ENCODE results near the gene PHLDB2.

The PHLDB2 gene

GRCh38 chr3:111823341-111823855 is 35.7 kb upstream of the PHLDB2 start:
- POLR2A ChIA-PET: no interaction called here
- no peak for TF ChIP-seq FOXA1 (IDR thresholded peaks at IDR 0.05)
- no peak for TF ChIP-seq ELF4 (IDR thresholded peaks at IDR 0.05)
- TF ChIP-seq LEF1 (IDR thresholded peaks at IDR 0.05; ENCODE audit: borderline replicate concordance): no peak
- TF ChIP-seq NFRKB (IDR thresholded peaks at IDR 0.05): no peak
- no peak for TF ChIP-seq ZNF384 (IDR thresholded peaks at IDR 0.05)
- no peak for TF ChIP-seq L3MBTL2 (conservative IDR thresholded peaks at IDR 0.05)
- TF ChIP-seq BHLHE40 (IDR thresholded peaks at IDR 0.05; ENCODE audit: borderline replicate concordance): no peak
- no peak for TF ChIP-seq FOXM1 (IDR thresholded peaks at IDR 0.05; ENCODE audit: borderline replicate concordance)
- no peak for TF ChIP-seq CTBP1 (IDR thresholded peaks at IDR 0.05; ENCODE audit: borderline replicate concordance)
- no peak for TF ChIP-seq PKNOX1 (IDR thresholded peaks at IDR 0.05)
- no peak for TF ChIP-seq TARDBP (IDR thresholded peaks at IDR 0.05)
- no peak for DNase-seq (ENCODE audit: extremely low spot score)
- CTCF ChIA-PET: no interaction called here

GRCh38 chr3:111824351-111824750 is 34.7 kb upstream of the PHLDB2 start:
- DNase-seq (ENCODE audit: extremely low spot score): no peak
- TF ChIP-seq SP1 (IDR thresholded peaks at IDR 0.05) (no peak), L3MBTL2 (conservative IDR thresholded peaks at IDR 0.05) (no peak), ARNT (IDR thresholded peaks at IDR 0.05) (no peak), NFRKB (IDR thresholded peaks at IDR 0.05) (no peak), LEF1 (IDR thresholded peaks at IDR 0.05; ENCODE audit: borderline replicate concordance) (no peak), FOXK2 (IDR thresholded peaks at IDR 0.05) (no peak), FOXA1 (IDR thresholded peaks at IDR 0.05) (no peak), FOXM1 (IDR thresholded peaks at IDR 0.05; ENCODE audit: borderline replicate concordance) (no peak), TARDBP (IDR thresholded peaks at IDR 0.05) (no peak), ZNF384 (IDR thresholded peaks at IDR 0.05) (no peak), CTBP1 (IDR thresholded peaks at IDR 0.05; ENCODE audit: borderline replicate concordance) (no peak), SUZ12 (IDR thresholded peaks at IDR 0.05) (no peak), PKNOX1 (IDR thresholded peaks at IDR 0.05) (no peak), HDGF (IDR thresholded peaks at IDR 0.05; ENCODE audit: borderline replicate concordance) (no peak), ELF4 (IDR thresholded peaks at IDR 0.05) (no peak), BHLHE40 (IDR thresholded peaks at IDR 0.05; ENCODE audit: borderline replicate concordance) (no peak)
- CTCF ChIA-PET: no interaction called here
- POLR2A ChIA-PET: no interaction called here

GRCh38 chr3:111827871-111828270 is 31.2 kb upstream of the PHLDB2 start:
- no peak for DNase-seq (ENCODE audit: extremely low spot score)
- TF ChIP-seq TARDBP (IDR thresholded peaks at IDR 0.05) (no peak), FOXK2 (IDR thresholded peaks at IDR 0.05) (no peak), ARNT (IDR thresholded peaks at IDR 0.05) (no peak), NFRKB (IDR thresholded peaks at IDR 0.05) (no peak), CTBP1 (IDR thresholded peaks at IDR 0.05; ENCODE audit: borderline replicate concordance) (no peak), ELF4 (IDR thresholded peaks at IDR 0.05) (no peak), FOXM1 (IDR thresholded peaks at IDR 0.05; ENCODE audit: borderline replicate concordance) (no peak)
- CTCF ChIA-PET: no interaction called here
- POLR2A ChIA-PET: interaction anchor here (1.1 kb wide), 1 partner anchor 151 kb away, joined by 5 read pairs; the partner anchor contains the start of gene ABHD10

- ChIA-PET CTCF (no interaction called here), POLR2A (no interaction called here)
- DNase-seq (ENCODE audit: extremely low spot score): no peak
- TF ChIP-seq FOXM1 (IDR thresholded peaks at IDR 0.05; ENCODE audit: borderline replicate concordance) (no peak), ELF4 (IDR thresholded peaks at IDR 0.05) (no peak), SP1 (IDR thresholded peaks at IDR 0.05) (no peak), FOXK2 (IDR thresholded peaks at IDR 0.05) (no peak), BHLHE40 (IDR thresholded peaks at IDR 0.05; ENCODE audit: borderline replicate concordance) (no peak), NFRKB (IDR thresholded peaks at IDR 0.05) (no peak), L3MBTL2 (conservative IDR thresholded peaks at IDR 0.05) (no peak), TARDBP (IDR thresholded peaks at IDR 0.05) (no peak), LEF1 (IDR thresholded peaks at IDR 0.05; ENCODE audit: borderline replicate concordance) (no peak), PKNOX1 (IDR thresholded peaks at IDR 0.05) (no peak)
These were observed 30.5 kb upstream of the PHLDB2 start for GRCh38 chr3:111828530-111828929.

- ChIA-PET CTCF (no interaction called here), POLR2A (no interaction called here)
These were observed 30.0 kb upstream of the PHLDB2 start for GRCh38 chr3:111829023-111829422.

More at GRCh38 chr3:111829023-111829422, 30.0 kb upstream of the PHLDB2 start:
- TF ChIP-seq FOXM1 (IDR thresholded peaks at IDR 0.05; ENCODE audit: borderline replicate concordance) (no peak), HDGF (IDR thresholded peaks at IDR 0.05; ENCODE audit: borderline replicate concordance) (no peak), ARNT (IDR thresholded peaks at IDR 0.05) (no peak), SP1 (IDR thresholded peaks at IDR 0.05) (no peak), FOXK2 (IDR thresholded peaks at IDR 0.05) (no peak), ZNF384 (IDR thresholded peaks at IDR 0.05) (no peak), BHLHE40 (IDR thresholded peaks at IDR 0.05; ENCODE audit: borderline replicate concordance) (no peak), L3MBTL2 (conservative IDR thresholded peaks at IDR 0.05) (no peak), SUZ12 (IDR thresholded peaks at IDR 0.05) (no peak), PKNOX1 (IDR thresholded peaks at IDR 0.05) (no peak), FOXA1 (IDR thresholded peaks at IDR 0.05) (no peak), NFRKB (IDR thresholded peaks at IDR 0.05) (no peak), LEF1 (IDR thresholded peaks at IDR 0.05; ENCODE audit: borderline replicate concordance) (no peak), TARDBP (IDR thresholded peaks at IDR 0.05) (no peak), CTBP1 (IDR thresholded peaks at IDR 0.05; ENCODE audit: borderline replicate concordance) (no peak), ELF4 (IDR thresholded peaks at IDR 0.05) (no peak)
- no peak for DNase-seq (ENCODE audit: extremely low spot score)

Measured in HEK293T (cell line).